Upper lobe of left lung (tissue), 6 donors: ENCODE results near the gene ITLN1. TPM values are rescaled to one million over a fixed set of nuclear protein-coding genes. Genes with fewer than 3 reads are reported as not detected.

ENCODE experiments used
- ATAC-seq, 2 donors: fragments of 200-7000 bp; cut with Tn5 transposase; one replicate each; pipeline ENCODE4 v1.9.1; 2022; ENCODE audit warnings: mild to moderate bottlenecking in 2 of 2, moderate library complexity in 2 of 2; ENCODE audit not compliant: low FRiP score in 2 of 2
- DNase-seq, 2 donors: peaks; one replicate each; pipeline ENCODE4 v3.0.0-alpha.2; 2019 to 2020
- H3K27ac ChIP-seq, 4 donors: fragments of 200-600 bp; sonication (generic); one replicate each; pipeline ENCODE4 v1.5.1; 2016 to 2019
- H3K27me3 ChIP-seq, 4 donors: fragments of 200-600 bp; sonication (generic); one replicate each; pipeline ENCODE4 v1.5.1; 2017 to 2019
- H3K36me3 ChIP-seq, 4 donors: fragments of 200-600 bp; sonication (generic); one replicate each; pipeline ENCODE4 v1.5.1; 2016 to 2019
- H3K4me1 ChIP-seq, 4 donors: fragments of 200-600 bp; sonication (generic); one replicate each; pipeline ENCODE4 v1.5.1; 2018 to 2019
- H3K4me3 ChIP-seq, 4 donors: fragments of 200-600 bp; sonication (generic); one replicate each; pipeline ENCODE4 v1.5.1; 2017 to 2019; ENCODE audit warnings: mild to moderate bottlenecking in 2 of 4, moderate library complexity in 1 of 4
- H3K9me3 ChIP-seq, 4 donors: fragments of 200-600 bp; sonication (generic); one replicate each; pipeline ENCODE4 v1.5.1; 2018 to 2019
- EP300 ChIP-seq, 4 donors: sonication (generic); formaldehyde crosslinking; IDR thresholded peaks; one replicate each; pipeline ENCODE4 v1.5.1; 2017; ENCODE audit warnings: antibody characterized with exemption in 4 of 4, control low read depth in 2 of 4
- POLR2A ChIP-seq, 4 donors: fragments of 450-650 bp; IDR thresholded peaks; one replicate each; pipeline ENCODE4 v1.5.1; 2016 to 2017; ENCODE audit warnings: antibody characterized with exemption in 4 of 4, mild to moderate bottlenecking in 2 of 4
- POLR2AphosphoS5 ChIP-seq, 2 donors: sonication (generic); formaldehyde crosslinking; IDR thresholded peaks; one replicate each; pipeline ENCODE4 v1.5.1; 2017; ENCODE audit warnings: antibody characterized with exemption in 2 of 2
- WGBS, 2 donors: methylation state at CpG; one replicate each; pipeline ENCODE4 v1.1.5; 2017 to 2018; 5-methylcytosine and 5-hydroxymethylcytosine counted together
- total RNA-seq, 6 donors: library from RNA; depleted of rRNA in 4 of 6; stranded (reverse); fragments of >200 nt in 4 of 6; gene quantifications; one replicate each; pipeline versions ENCODE4 v1.1.0 to v1.2.1, GENCODE V29; 2016 to 2021
- TF ChIP-seq, protein P1 (sequence below), 6 experiments: fragments of 450-650 bp in 4 of 6; fragments of 200-600 bp in 2 of 6; sonication (generic) in 2 of 6; IDR thresholded peaks; one replicate each; pipeline ENCODE4 v1.5.1; 2016 to 2019; ENCODE audit warnings: antibody characterized with exemption in 6 of 6
- donor health status: DM: no; HTN: no; CAD: no; lungs with moderate emphysema.
- donor health status: DM: no; HTN: yes; CAD: no; lungs with severe emphysema.

ITLN1 gene
- total RNA-seq, 6 donors from 2014 or later, result 1.2 to 28.8 (median 2.2) TPM; not detected in 1

DNA sequence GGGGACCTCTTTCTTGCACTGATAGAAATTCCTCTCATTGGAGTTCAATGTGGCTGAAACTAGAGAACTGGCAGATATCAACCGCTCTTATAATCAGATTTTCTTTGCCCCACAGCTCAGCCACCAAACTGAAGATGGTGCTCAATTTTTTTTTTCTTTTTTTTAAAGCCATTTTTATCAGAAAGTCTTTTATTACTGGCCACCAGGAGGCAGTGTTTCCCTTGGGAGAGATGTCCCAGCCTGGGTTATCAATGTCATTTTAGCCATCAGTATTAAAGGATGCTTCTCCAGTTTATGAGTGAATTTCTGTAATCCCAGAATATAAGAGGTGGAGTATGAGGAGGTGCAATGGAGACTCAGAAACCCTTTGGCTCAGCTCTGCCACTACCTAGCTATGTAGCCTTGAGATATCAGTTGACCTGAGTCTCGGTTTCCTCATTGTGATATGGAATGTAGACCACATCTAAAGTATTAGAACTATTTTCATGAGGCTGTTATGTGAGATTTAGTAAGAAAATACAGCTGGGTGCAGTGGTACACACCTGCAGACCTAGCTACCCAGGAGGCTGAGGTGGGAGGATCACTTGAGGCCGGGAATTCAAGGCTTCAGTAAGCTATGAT lies 49.9 kb downstream of the ITLN1 start:
- ATAC-seq (no peak), DNase-seq (no peak)
- Histone ChIP-seq H3K4me3 (no peak overlapping the region), H3K36me3 (no peaks in the 10 kb centered on the region), H3K27ac (no peak overlapping the region), H3K27me3 (no peaks in the 10 kb centered on the region), H3K9me3 (no peaks in the 10 kb centered on the region), H3K4me1 (peaks cover 8 to 21% (median 14%) of the 10 kb centered on the region in 4 donors)
- WGBS, 2 donors, result 81 to 85% methylated on average over 3 of the region's 3 CpGs
- TF ChIP-seq POLR2AphosphoS5 (IDR thresholded peaks at IDR 0.05), result no peak
- TF ChIP-seq, protein P1, sequence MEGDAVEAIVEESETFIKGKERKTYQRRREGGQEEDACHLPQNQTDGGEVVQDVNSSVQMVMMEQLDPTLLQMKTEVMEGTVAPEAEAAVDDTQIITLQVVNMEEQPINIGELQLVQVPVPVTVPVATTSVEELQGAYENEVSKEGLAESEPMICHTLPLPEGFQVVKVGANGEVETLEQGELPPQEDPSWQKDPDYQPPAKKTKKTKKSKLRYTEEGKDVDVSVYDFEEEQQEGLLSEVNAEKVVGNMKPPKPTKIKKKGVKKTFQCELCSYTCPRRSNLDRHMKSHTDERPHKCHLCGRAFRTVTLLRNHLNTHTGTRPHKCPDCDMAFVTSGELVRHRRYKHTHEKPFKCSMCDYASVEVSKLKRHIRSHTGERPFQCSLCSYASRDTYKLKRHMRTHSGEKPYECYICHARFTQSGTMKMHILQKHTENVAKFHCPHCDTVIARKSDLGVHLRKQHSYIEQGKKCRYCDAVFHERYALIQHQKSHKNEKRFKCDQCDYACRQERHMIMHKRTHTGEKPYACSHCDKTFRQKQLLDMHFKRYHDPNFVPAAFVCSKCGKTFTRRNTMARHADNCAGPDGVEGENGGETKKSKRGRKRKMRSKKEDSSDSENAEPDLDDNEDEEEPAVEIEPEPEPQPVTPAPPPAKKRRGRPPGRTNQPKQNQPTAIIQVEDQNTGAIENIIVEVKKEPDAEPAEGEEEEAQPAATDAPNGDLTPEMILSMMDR (IDR thresholded peaks at IDR 0.05), result peak; percentile 36 to 67 (median 57)
- TF ChIP-seq POLR2A (IDR thresholded peaks at IDR 0.05), result no peak
- no peak for TF ChIP-seq EP300 (IDR thresholded peaks at IDR 0.05)

DNA sequence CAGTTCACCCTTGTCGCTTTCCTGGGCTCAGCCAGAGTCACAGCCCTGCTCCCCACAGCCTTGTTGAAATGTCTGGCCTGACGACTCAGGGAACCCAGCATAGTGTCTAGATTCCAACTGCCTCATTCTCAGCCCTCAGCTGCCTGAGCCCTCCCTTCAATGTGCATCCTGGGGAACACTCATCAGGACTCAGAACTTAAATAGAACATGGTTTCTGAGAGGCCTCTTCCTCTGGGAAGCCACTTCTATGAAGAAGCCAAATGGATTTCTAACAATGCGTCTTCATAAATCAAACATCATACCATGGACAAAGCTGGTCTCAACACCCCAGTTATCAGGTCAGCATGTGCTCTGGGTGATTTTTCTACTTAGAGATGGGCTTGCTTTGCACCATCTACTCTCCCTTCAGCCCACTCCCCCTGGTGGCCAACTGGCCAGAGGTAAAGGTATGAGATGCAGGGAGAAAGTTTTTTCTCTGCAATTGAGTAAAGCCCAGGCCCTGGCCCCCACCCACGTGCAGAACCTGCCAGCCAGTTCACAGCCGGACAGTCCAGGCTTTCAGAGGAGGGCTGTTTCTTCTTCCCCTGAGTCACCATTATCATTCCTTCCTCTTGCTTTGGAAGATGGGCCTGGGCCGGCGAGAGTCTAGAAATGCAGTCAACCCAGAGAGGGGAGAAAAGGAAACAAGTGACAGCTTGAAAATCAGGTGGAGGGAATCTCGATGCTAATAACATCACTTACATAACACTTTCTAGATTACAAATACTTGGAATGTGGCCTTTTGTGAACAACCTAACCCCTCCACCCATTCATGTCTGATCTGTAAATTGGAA lies 54.4 kb downstream of the ITLN1 start:
- H3K27ac ChIP-seq, result no peak overlapping the region
- peak in 1 of 2 donors; percentile 50 for DNase-seq
- H3K27me3 ChIP-seq, result no peaks in the 10 kb centered on the region
- ATAC-seq, result peak in 1 of 2 donors; percentile 41
- no peak overlapping the region for H3K4me3 ChIP-seq
- WGBS, 2 donors, result 56 to 66% methylated on average over 8 of the region's 8 CpGs
- TF ChIP-seq POLR2A (IDR thresholded peaks at IDR 0.05) (no peak), EP300 (IDR thresholded peaks at IDR 0.05) (no peak), POLR2AphosphoS5 (IDR thresholded peaks at IDR 0.05) (no peak)
- TF ChIP-seq, protein P1 (IDR thresholded peaks at IDR 0.05), result peak; percentile 26 to 75 (median 54)
- H3K4me1 ChIP-seq, result no peaks in the 10 kb centered on the region
- H3K36me3 ChIP-seq, result no peaks in the 10 kb centered on the region
- no peaks in the 10 kb centered on the region for H3K9me3 ChIP-seq

DNA sequence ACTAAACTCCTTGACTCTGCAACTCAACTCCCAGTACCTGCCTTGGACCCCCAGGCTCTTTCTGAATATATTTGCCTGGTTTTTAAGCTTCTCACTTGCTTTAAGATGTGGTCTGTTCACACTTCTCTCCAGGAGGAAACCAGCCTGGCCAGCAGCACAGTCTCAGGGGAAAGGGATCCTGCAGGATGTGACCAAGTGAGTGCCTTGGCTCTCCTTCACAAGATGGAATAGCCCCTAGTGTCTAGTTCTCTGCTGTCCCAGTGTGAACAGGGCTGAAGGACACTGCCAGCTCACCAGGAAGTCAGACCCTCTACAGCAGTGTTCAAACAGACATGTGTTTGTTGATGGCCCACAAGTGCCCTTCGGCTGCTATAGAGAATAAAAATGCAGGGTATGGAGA lies 55.2 kb downstream of the ITLN1 start:
- no peak for ATAC-seq
- Histone ChIP-seq H3K9me3 (no peaks in the 10 kb centered on the region), H3K4me1 (no peaks in the 10 kb centered on the region), H3K27ac (no peak overlapping the region), H3K4me3 (no peak overlapping the region), H3K36me3 (no peaks in the 10 kb centered on the region), H3K27me3 (no peaks in the 10 kb centered on the region)
- 63 to 90% methylated on average over 1 of the region's 1 CpG for WGBS, 2 donors
- no peak for DNase-seq
- TF ChIP-seq, protein P1 (IDR thresholded peaks at IDR 0.05), result no peak
- TF ChIP-seq POLR2A (IDR thresholded peaks at IDR 0.05) (no peak), POLR2AphosphoS5 (IDR thresholded peaks at IDR 0.05) (no peak), EP300 (IDR thresholded peaks at IDR 0.05) (no peak)

DNA sequence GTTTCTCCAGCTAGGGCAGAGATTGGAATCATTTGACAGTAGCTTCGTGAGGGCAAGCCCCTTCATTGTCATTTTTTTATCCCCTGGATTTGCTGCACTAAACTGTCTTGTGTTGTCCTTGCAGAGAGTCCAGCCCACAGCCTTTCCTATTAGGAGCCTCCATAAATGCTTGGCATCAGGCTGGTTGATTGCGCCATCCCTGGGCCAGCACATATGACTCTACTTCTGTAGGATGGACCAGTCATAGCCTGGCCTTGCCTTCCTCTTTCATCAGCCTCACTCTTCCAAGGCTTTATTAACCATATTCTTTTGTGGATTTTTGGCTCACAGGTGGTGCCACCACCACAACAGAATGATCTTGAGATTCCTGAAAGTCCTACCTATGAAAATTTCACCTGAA lies 57.6 kb downstream of the ITLN1 start:
- no peak overlapping the region for H3K27ac ChIP-seq
- ATAC-seq (peak in 1 of 2 donors; percentile 45), DNase-seq (peak in 1 of 2 donors; percentile 66)
- H3K9me3 ChIP-seq, result no peaks in the 10 kb centered on the region
- H3K27me3 ChIP-seq, result no peaks in the 10 kb centered on the region
- H3K36me3 ChIP-seq, result no peaks in the 10 kb centered on the region
- WGBS, 2 donors, result 86 to 95% methylated on average over 2 of the region's 2 CpGs
- H3K4me3 ChIP-seq, result no peak overlapping the region
- no peaks in the 10 kb centered on the region for H3K4me1 ChIP-seq
- no peak for TF ChIP-seq POLR2A (IDR thresholded peaks at IDR 0.05)
- TF ChIP-seq, protein P1 (IDR thresholded peaks at IDR 0.05), result no peak
- no peak for TF ChIP-seq EP300 (IDR thresholded peaks at IDR 0.05)
- TF ChIP-seq POLR2AphosphoS5 (IDR thresholded peaks at IDR 0.05), result no peak
